Stimulated activated CD4-positive, alpha-beta T cell treated with anti-CD3 and anti-CD28 coated beads, Interleukin-15, amount 100 ng/mL, for 24 hours (primary cell): Measurements from ENCODE around the gene NFYC.

Source experiments
- DNase-seq: peaks from one replicate; pipeline ENCODE4 v3.0.0-alpha.2; 2020

Gene NFYC

GRCh38 chr1:40740039-40740996 lies 48.8 kb downstream of the NFYC start:
- no peak for DNase-seq

DNA sequence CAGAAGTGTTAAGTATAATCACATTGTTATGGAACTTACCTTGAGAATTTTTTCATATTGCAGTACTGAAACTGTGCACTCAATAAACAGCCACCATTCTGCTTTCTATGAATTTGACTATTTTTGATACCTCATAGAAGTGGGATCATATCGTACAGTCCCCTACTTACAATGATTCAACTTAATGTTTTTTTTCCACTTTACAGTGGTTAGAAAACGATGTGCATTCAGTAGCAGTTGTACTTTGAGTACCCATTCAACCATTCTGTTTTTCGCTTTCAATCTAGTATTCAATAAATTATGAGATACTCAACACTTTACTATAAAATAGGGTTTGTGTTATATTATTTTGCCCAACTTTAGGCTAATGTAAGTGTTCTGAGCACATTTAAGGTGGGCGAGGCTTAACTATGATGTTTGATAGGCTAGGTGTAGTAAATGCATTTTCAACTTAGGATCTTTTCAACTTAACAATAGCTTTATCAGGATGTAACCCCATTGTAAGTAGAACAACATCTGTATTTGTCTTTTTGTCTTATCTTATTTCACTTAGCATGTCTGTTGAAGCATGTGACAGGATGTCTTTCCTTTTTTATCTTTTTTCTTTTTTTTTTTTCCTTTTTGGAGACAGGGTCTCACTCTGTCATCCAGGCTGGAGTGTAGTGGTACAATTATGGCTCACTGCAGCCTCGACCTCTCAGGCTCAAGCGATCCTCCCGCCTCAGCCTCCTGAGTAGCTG lies 49.7 kb downstream of the NFYC start:
- no peak for DNase-seq

- DNase-seq = peak; percentile 37
These were observed 51.0 kb downstream of the NFYC start for GRCh38 chr1:40742363-40743061.

DNA sequence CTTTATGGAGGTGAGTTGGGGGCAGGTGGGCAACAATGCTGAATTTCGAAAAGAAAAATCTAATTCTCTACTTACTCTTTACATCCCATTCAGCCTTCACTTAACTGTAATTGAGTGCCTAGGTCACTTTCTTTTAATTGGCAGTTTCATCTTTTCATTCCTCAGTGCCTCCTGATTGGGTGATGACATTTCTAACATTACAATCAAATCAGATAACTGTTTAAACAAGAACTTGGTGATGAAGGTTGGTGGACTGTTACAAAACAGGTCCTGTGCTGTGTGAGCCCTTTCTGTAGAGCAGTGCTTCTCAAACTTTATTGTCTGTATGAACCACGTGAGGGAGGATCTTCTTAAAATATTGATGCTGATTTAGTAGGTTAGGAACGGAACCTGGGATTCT lies 51.9 kb downstream of the NFYC start:
- DNase-seq = no peak

DNA sequence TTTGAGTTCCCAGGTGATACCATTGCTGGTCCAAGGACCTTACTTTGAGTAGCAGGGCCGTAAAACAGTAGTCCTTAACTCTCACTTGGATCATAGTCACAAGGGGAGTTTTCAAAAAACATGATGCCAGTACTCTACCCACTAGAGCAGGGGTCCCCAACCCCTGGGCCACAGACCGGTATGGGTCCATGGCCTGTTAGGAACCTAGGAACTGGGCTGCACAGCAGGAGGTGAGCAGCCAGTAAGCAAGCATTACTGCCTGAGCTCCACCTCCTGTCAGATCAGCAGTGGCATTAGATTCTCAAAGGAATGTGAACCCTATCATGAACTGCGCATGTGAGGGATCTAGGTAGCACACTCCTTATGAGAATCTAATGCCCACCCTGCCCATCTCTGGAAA lies 52.4 kb downstream of the NFYC start:
- no peak for DNase-seq

- DNase-seq = no peak
These were observed 53.7 kb downstream of the NFYC start for GRCh38 chr1:40745176-40745575.

- DNase-seq = no peak
These were observed 55.0 kb downstream of the NFYC start for GRCh38 chr1:40746344-40747090.

DNA sequence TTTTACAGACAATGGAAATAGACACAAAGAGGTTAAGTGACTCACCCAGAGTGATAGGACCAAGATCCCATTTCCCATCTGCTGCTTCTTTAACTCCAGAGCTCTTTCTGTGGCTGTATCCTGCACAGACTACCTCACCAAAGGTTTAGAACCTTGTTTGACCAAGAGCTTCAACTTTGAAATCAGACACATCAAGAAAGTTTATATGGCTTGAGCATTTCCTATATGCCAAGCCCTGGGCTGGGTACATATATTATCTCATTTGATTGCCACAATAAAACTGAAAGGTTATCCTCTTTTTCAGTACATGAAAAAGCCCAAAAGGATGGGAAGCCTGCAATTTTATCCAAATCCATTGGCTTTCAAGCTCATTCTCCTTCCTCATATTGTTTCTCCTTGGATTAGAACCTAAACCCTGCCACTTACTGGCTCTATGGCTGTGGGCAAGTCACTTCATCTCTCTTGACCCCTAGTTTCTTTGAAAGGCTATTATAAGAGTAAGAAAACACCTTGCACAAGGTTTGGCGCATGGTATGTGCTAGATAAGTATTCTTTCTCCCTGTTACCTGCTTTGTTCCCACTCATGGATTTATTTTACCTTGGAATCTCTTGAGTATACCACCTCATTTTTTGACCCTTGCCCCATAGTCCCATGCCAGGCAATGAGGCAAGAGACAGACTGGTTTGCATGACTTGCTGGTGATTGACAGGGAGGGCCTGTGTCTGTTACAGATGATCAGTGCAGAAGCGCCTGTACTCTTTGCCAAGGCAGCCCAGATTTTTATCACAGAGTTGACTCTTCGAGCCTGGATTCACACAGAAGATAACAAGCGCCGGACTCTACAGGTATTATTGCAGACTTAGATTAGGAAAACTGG lies 57.6 kb downstream of the NFYC start:
- DNase-seq = no peak

GRCh38 chr1:40749817-40750216 lies 58.3 kb downstream of the NFYC start:
- DNase-seq = no peak

GRCh38 chr1:40750451-40750908 lies 59.0 kb downstream of the NFYC start:
- no peak for DNase-seq

DNA sequence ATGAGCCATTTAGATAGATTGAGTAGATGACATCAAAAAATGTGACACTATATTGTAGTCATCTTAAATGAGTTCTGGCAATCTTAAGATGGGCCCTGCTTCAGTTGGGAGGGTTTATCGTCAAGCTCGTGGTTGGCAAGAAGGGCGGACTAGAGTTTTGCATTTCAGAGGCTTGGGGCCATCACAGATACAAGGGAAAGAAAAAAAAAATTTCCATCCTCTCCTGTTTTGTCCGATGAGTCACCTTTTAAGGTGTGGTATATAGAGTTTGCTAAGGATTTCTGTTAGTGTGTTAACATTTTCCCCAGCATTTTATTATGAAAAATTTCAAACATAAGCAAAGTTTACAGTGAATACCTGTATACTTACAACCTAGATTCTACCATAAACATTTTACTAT lies 60.3 kb downstream of the NFYC start:
- DNase-seq = peak; percentile 11

GRCh38 chr1:40753142-40753882 lies 61.8 kb downstream of the NFYC start:
- no peak for DNase-seq

GRCh38 chr1:40754201-40754600 lies 62.7 kb downstream of the NFYC start:
- no peak for DNase-seq

- DNase-seq = no peak
These were observed 63.6 kb downstream of the NFYC start for GRCh38 chr1:40755067-40755466.

DNA sequence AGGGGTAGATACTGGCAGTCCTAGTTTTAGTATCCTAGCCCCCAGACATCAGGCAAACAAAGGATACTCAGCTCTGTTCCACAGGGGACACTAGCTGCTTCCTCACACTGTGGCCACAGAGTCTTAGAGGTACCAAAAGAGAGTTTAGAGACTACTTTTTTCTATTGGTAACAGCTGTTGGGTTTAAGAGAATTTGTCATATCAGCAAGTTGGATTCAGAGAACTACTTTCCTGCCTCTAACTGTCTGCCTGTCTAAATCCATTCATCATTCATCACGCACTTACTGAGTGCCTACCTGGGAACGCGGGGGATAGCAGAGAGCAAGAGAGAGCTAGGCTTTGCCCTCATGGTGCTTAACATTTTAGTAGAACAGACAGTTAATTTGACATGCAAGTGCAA lies 65.0 kb downstream of the NFYC start:
- no peak for DNase-seq

GRCh38 chr1:40757084-40757483 lies 65.6 kb downstream of the NFYC start:
- DNase-seq = no peak

DNA sequence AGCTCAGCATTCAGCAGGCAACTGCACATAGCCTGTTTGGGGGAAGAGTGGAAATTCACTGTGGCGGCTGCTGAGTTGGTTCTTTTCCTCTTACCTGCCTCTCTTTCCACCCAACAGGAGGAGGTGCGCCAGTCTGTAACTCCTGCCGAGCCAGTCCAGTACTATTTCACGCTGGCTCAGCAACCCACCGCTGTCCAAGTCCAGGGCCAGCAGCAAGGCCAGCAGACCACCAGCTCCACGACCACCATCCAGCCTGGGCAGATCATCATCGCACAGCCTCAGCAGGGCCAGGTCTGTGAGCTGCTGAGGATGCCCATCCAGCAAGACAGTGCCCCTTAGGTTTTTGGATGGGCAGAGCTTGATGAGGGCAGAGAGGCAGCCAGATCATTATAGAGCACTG lies 66.5 kb downstream of the NFYC start:
- DNase-seq = no peak

- DNase-seq = no peak
These were observed 67.3 kb downstream of the NFYC start for GRCh38 chr1:40758578-40759343.

DNA sequence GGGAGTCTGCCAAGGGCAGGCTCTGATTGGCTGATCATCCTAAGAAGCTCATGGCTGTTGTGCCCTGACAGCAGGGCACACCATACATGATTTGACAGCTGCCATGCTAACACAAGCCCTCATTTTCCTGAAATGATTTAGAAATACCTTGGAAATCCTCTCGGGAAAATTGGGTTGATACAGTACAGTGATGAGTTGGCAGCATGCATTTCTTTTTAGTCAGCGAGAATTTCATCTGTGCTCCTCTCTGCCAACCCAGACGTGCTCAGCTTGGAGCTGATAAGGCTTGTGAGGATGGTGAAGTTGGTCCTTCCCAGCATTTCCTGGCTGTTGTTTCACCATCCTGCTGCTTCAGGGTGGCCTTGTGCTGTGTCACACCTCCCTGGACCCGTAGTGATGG lies 69.5 kb downstream of the NFYC start:
- no peak for DNase-seq
